Kidney (tissue), 14 donors: ENCODE data around the gene SHQ1. TPM values are rescaled to one million over a fixed set of nuclear protein-coding genes. Genes with fewer than 3 reads are reported as not detected.
A peak's percentile ranks its signal among the peaks of the same experiment; 100 is the strongest.

Source experiments
- DNase-seq, 5 donors: peaks; one replicate each; pipeline ENCODE4 v3.0.0-alpha.2; 2013 to 2020
- FAIRE-seq: peaks from 2 replicates; lab custom pipeline; 2012; peaks lifted over from hg19 to GRCh38; lab: Jason Lieb, UNC
- H3K27ac ChIP-seq, 2 donors: one replicate each; pipeline ENCODE4 v1.7.0; 2013; ENCODE audit warnings: low read depth in 2 of 2, low read length in 2 of 2, inconsistent platforms in 1 of 2
- H3K27me3 ChIP-seq: one replicate; pipeline ENCODE4 v1.7.1; 2013; ENCODE audit warnings: low read length, inconsistent platforms; ENCODE audit not compliant: control insufficient read depth, insufficient read depth
- H3K36me3 ChIP-seq, 3 donors: one replicate each; pipeline versions ENCODE4 v1.7.0 to v1.7.1; 2013; ENCODE audit warnings: low read length in 3 of 3, control low read depth in 1 of 3, inconsistent platforms in 1 of 3; ENCODE audit not compliant: insufficient read depth in 3 of 3, control insufficient read depth in 2 of 3
- H3K4me1 ChIP-seq, 3 donors: one replicate each; pipeline versions ENCODE4 v1.7.0 to v1.7.1; 2013; ENCODE audit warnings: low read length in 3 of 3, inconsistent platforms in 1 of 3, low read depth in 1 of 3; ENCODE audit not compliant: control insufficient read depth in 2 of 3, insufficient read depth in 2 of 3
- H3K4me3 ChIP-seq, 3 donors: one replicate each; pipeline versions ENCODE4 v1.7.0 to v1.8.1; 2013; ENCODE audit warnings: low read length in 3 of 3, control low read depth in 1 of 3, inconsistent platforms in 1 of 3
- H3K9ac ChIP-seq, 3 donors: one replicate each; pipeline versions ENCODE4 v1.7.0 to v1.7.1; 2013; ENCODE audit warnings: low read length in 3 of 3, control low read depth in 1 of 3, inconsistent platforms in 1 of 3
- H3K9me3 ChIP-seq, 3 donors: one replicate each; pipeline versions ENCODE4 v1.7.0 to v1.7.1; 2013; ENCODE audit warnings: low read length in 3 of 3, control low read depth in 1 of 3, inconsistent platforms in 1 of 3; ENCODE audit not compliant: control insufficient read depth in 2 of 3, insufficient read depth in 1 of 3
- intact Hi-C: fragments of 100-400 bp; cut with DNase I; formaldehyde crosslinking; loops from one replicate; pipeline ENCODE4 v1.11.1; 2022
- polyA plus RNA-seq: library from polyadenylated mRNA; stranded (reverse); fragments of 350-450 nt; fragmentation: Illumina TruSeq; extraction: RNeasy Lipid Tissue Mini Kit (QIAGEN cat#74804); gene quantifications from one replicate; pipeline ENCODE4 v1.2.3, GENCODE V29; 2014; ENCODE audit warnings: low read depth, low replicate concordance; ENCODE audit not compliant: insufficient read depth
- total RNA-seq: library from RNA; stranded (reverse); fragmentation: NEBNext Ultra II Directional; extraction: Animal tissue kit (Norgen Biotek cat#: 25700); gene quantifications from one replicate; pipeline ENCODE4 v1.2.1, GENCODE V29; 2021
- TF ChIP-seq, protein P1 (sequence below): IDR thresholded peaks from 3 replicates; pipeline ENCODE4 v1.5.1; 2012; ENCODE audit warnings: mild to moderate bottlenecking, moderate library complexity, borderline replicate concordance; ENCODE audit not compliant: insufficient read depth; ENCODE audit errors: extremely low read depth
- donor health status: control.
- donor health status: control.
- donor health status: control.
- donor health status: control.
- donor health status: control.
- donor health status: DM: yes; HTN: yes; CAD: no.
- donor health status: Normal renal cell carcinoma (clear cell type).

Gene SHQ1
- total and polyA plus RNA-seq, 2 donors from 2014 or later = 8.1 to 23.1 TPM

DNA sequence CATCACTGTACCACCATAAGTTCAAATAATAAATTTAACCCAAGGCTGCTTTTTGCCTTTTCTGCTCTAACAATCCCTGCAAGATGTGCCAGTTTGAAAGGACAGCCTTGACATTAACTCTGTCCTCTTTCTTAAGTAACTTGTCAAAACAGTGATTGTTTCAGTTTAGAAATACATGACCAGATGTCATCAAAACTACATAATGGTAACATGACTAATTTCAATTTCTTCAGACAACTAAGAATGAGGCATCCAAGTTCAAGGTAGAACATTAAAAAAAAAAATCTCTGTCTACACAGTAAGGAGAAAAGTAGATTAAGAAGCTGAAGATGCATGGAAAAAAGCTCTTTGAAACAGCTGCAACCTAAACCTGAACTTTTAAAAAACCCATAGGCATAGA lies 47.4 kb downstream of the SHQ1 start:
- no peaks in the 10 kb centered on the region for H3K27me3 ChIP-seq
- H3K9me3 ChIP-seq = no peaks in the 10 kb centered on the region
- intact Hi-C loops = no loop called here
- H3K36me3 ChIP-seq = no peaks in the 10 kb centered on the region
- TF ChIP-seq, protein P1, sequence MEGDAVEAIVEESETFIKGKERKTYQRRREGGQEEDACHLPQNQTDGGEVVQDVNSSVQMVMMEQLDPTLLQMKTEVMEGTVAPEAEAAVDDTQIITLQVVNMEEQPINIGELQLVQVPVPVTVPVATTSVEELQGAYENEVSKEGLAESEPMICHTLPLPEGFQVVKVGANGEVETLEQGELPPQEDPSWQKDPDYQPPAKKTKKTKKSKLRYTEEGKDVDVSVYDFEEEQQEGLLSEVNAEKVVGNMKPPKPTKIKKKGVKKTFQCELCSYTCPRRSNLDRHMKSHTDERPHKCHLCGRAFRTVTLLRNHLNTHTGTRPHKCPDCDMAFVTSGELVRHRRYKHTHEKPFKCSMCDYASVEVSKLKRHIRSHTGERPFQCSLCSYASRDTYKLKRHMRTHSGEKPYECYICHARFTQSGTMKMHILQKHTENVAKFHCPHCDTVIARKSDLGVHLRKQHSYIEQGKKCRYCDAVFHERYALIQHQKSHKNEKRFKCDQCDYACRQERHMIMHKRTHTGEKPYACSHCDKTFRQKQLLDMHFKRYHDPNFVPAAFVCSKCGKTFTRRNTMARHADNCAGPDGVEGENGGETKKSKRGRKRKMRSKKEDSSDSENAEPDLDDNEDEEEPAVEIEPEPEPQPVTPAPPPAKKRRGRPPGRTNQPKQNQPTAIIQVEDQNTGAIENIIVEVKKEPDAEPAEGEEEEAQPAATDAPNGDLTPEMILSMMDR = no peak
- no peak overlapping the region for H3K27ac ChIP-seq
- no peaks in the 10 kb centered on the region for H3K4me1 ChIP-seq
- H3K4me3 ChIP-seq = no peak overlapping the region
- FAIRE-seq (no peak), DNase-seq (no peak)
- no peak overlapping the region for H3K9ac ChIP-seq

DNA sequence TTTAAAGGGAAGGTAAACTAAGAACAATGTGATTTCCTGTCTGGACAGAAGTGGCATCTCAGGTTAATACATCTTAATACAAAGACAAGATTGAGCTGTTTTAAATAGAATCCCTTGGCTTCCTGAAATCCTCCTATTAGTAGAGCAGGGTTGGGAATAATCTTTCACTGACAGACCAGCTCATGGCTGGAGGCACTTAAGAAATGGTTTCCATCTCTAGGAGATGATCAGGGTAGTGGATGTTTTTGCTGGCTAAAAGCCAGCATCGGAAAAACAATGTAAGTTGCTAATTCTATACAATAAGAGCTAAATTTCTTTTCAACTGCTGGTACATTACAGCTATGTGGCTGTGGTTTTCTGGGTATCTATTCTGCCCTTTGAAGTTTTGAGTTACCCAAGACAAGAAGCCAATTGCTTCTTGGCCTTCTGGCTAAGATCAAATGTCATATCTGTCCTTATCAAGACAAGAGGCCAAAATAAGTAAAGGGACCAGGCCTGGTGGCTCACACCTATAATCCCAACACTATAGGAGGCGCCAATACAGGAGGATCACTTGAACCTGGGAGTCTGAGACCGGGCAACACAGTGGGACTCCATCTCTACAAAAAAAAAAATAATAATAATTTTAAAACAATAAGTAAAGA lies 49.6 kb downstream of the SHQ1 start:
- no peak for FAIRE-seq
- TF ChIP-seq, protein P1 = no peak
- H3K9ac ChIP-seq = no peak overlapping the region
- no peak for DNase-seq
- no peaks in the 10 kb centered on the region for H3K9me3 ChIP-seq
- intact Hi-C loops = no loop called here
- no peaks in the 10 kb centered on the region for H3K36me3 ChIP-seq
- no peaks in the 10 kb centered on the region for H3K4me1 ChIP-seq
- H3K27me3 ChIP-seq = no peaks in the 10 kb centered on the region
- H3K27ac ChIP-seq = no peak overlapping the region
- no peak overlapping the region for H3K4me3 ChIP-seq

DNA sequence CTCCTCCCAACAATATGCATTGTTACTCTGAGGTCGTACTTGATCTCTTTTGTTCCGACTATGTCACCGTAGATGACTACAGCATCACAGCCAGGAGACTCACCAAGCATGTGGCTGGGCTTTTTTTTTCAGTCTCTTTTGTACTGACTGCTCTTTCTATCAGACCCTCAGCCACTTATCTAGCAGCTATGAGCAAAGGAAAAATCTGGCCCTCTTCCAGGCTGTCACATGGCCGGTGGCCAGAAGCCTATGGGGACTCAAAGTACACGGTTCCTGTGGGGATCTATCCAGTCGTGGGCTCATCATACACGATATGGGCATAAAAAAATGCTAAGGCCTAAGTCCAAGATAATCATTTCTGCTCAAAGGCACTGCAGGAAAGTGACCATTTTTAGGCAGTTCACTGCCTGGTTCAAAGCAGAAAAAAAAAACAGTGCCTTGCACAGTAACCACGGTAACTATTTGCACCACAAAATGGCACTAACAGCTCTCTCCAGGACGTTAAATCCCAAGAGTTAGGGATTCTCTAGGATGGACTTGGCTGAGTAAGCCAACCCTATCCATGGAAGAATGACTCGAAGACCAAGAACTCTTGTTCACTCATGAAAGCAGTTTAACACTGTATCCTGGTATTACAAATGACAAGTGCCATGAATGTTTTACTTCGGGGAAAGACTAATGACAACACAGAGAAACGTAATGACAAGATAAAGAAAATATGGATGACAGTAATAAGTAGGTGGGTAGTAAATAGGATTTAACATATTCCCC lies 50.3 kb downstream of the SHQ1 start:
- DNase-seq (peak in 2 of 5 donors; percentile 12 to 44), FAIRE-seq (no peak)
- Histone ChIP-seq H3K9me3 (no peaks in the 10 kb centered on the region), H3K36me3 (no peaks in the 10 kb centered on the region), H3K9ac (no peak overlapping the region), H3K4me3 (no peak overlapping the region), H3K27ac (no peak overlapping the region), H3K27me3 (no peaks in the 10 kb centered on the region), H3K4me1 (no peaks in the 10 kb centered on the region)
- TF ChIP-seq, protein P1 = no peak
- intact Hi-C loops = no loop called here
